ENCODE data around the gene SIVA1. TPM values are rescaled to one million over a fixed set of nuclear protein-coding genes. Genes with fewer than 3 reads are reported as not detected.
A peak's percentile ranks its signal among the peaks of the same experiment; 100 is the strongest.

Gene SIVA1
- total and polyA plus RNA-seq, 2 of the 8 experiments (the other 6 are each of a cell fraction or from before 2014, with no cell fraction given): 123 to 589 TPM

GRCh38 chr14:104710071-104710735 lies 42.7 kb upstream of the SIVA1 start:
- H4K20me1 ChIP-seq (replicated peaks in 1 of 2; ENCODE audit: control insufficient read depth in 1 of 2, insufficient read depth in 2 of 2, low read length in 2 of 2): peaks cover 0 to 20% of the 10 kb centered on the region in 2 experiments
- no peaks in the 10 kb centered on the region; the same call in 1 of the 2 replicates for H3K79me1 ChIP-seq (ENCODE audit: low read depth, low read length)
- H3K23me2 ChIP-seq (ENCODE audit: low read depth, low read length): no peaks in the 10 kb centered on the region
- H3K36me3 ChIP-seq (ENCODE audit: control insufficient read depth in 2 of 4, insufficient read depth in 4 of 4, low read length in 3 of 4): peaks cover 4 to 44% (median 7%) of the 10 kb centered on the region in 4 experiments; a peak in 5 of 8 replicates
- ChIA-PET POLR2A (ENCODE audit: partially characterized antibody) (interaction anchor here (1.3 to 2.3 kb wide), 3 partner anchors 12 to 33 kb away, joined by 4 to 10 read pairs (median 6); no protein-coding TSS in a partner anchor), CTCF (ENCODE audit: partially characterized antibody) (interaction anchor here (0.6 to 3.8 kb wide), 14 partner anchors 12 to 199 kb away, joined by 3 to 17 read pairs (median 6); no protein-coding TSS in a partner anchor)
- no peaks in the 10 kb centered on the region for H3K27me3 ChIP-seq (replicated peaks in 1 of 4; ENCODE audit: control insufficient read depth in 3 of 4, extremely low read depth in 1 of 4, insufficient read depth in 3 of 4, low read length in 3 of 4)
- H4K91ac ChIP-seq (replicated peaks; ENCODE audit: insufficient read length, low read length): peak overlapping the region; percentile 81
- no peak overlapping the region for H3K4me3 ChIP-seq (ENCODE audit: extremely low read depth in 1 of 4, insufficient read depth in 2 of 4, low read depth in 3 of 4, low read length in 4 of 4)
- no peak overlapping the region for H2BK20ac ChIP-seq (ENCODE audit: low read length)
- DNase-seq (ENCODE audit: low read depth in 1 of 2, low spot score in 2 of 2) (no peak), FAIRE-seq (no peak)
- H2BK12ac ChIP-seq (ENCODE audit: low read depth, low read length): peak overlapping the region; percentile 63; the same call in 1 of the 2 replicates
- H4K5ac ChIP-seq (ENCODE audit: insufficient read length, low read depth, low read length): no peak overlapping the region
- H3K4ac ChIP-seq (replicated peaks; ENCODE audit: insufficient read length, low read depth, low read length): no peak overlapping the region
- H2BK15ac ChIP-seq (ENCODE audit: low read length): no peak overlapping the region
- no peak overlapping the region for H4K8ac ChIP-seq (ENCODE audit: extremely low read depth, insufficient read depth, low read length)
- no peak overlapping the region for H3K4me2 ChIP-seq (ENCODE audit: insufficient read depth in 1 of 2, low read depth in 2 of 2, low read length in 2 of 2)
- H2BK5ac ChIP-seq (ENCODE audit: low read depth, low read length): peak overlapping the region; percentile 52; the same call in 1 of the 2 replicates
- H3K79me2 ChIP-seq (ENCODE audit: control insufficient read depth in 1 of 2, insufficient read depth in 2 of 2, low read length in 2 of 2): no peaks in the 10 kb centered on the region
- H3K18ac ChIP-seq (ENCODE audit: extremely low read depth, low read length): no peak overlapping the region
- no peak overlapping the region for H3K9ac ChIP-seq (replicated peaks in 1 of 4; ENCODE audit: extremely low read depth in 1 of 4, low read depth in 3 of 4, low read length in 3 of 4)
- 91% methylated on average over 34 of the region's 34 CpGs; no CpG with 5 or more reads in 1 of the 2 experiments for WGBS, 2 experiments (ENCODE audit: extremely low coverage in 1 of 2, insufficient coverage in 1 of 2, insufficient read length in 1 of 2, insufficient replicate concordance in 2 of 2, low coverage in 1 of 2, low lambda C conversion rate in 2 of 2, missing lambda C conversion rate in 1 of 2)
- H3K56ac ChIP-seq (replicated peaks; ENCODE audit: insufficient read length, low read depth, low read length): no peak overlapping the region
- peaks cover 0 to 15% (median 13%) of the 10 kb centered on the region in 4 experiments; a peak in 5 of 7 replicates for H3K4me1 ChIP-seq (replicated peaks in 1 of 4; ENCODE audit: control insufficient read depth in 3 of 4, insufficient read depth in 4 of 4, low read length in 3 of 4)
- peak overlapping the region; percentile 40; the same call in 1 of the 2 replicates for H2AK5ac ChIP-seq (ENCODE audit: low read depth, low read length)
- peak; percentile 50; the same call in 1 of the 2 replicates for TF ChIP-seq POLR2AphosphoS5 (IDR thresholded peaks at IDR 0.05; ENCODE audit: low read depth, low read length)
- TF ChIP-seq BRCA1 (IDR thresholded peaks at IDR 0.05; ENCODE audit: low read depth, low read length): no peak
- no peak overlapping the region for H3K27ac ChIP-seq (ENCODE audit: low read depth, low read length)
- no peak overlapping the region for H3K14ac ChIP-seq (ENCODE audit: insufficient read length)
- no peak overlapping the region for H3K23ac ChIP-seq (ENCODE audit: insufficient read length)
- H3K9me3 ChIP-seq (ENCODE audit: insufficient read depth in 2 of 2, low read depth in 1 of 2, low read length in 1 of 2): no peaks in the 10 kb centered on the region
- H2BK120ac ChIP-seq (replicated peaks; ENCODE audit: low read depth, low read length): no peak overlapping the region
- H2AFZ ChIP-seq (ENCODE audit: low read length): no peak overlapping the region
